Esophagus muscularis mucosa (tissue), 4 donors: ENCODE data around the gene CDK14. TPM values are rescaled to one million over a fixed set of nuclear protein-coding genes. Genes with fewer than 3 reads are reported as not detected.

Experiments
- DNase-seq: peaks from one replicate; pipeline ENCODE4 v3.0.0-alpha.2; 2017; ENCODE audit errors: extremely low spot score
- H3K27ac ChIP-seq, 4 donors: fragments of 200-600 bp; sonication (generic); replicated peaks in 1 of 4; 1 replicate in 3 of 4; 2 replicates in 1 of 4; pipeline ENCODE4 v1.5.1; 2016 to 2019; ENCODE audit warnings: mild to moderate bottlenecking in 1 of 4
- H3K27me3 ChIP-seq, 4 donors: fragments of 200-600 bp; sonication (generic); one replicate each; pipeline versions ENCODE4 v1.5.1 to v1.6.0; 2016 to 2019
- H3K36me3 ChIP-seq, 4 donors: fragments of 200-600 bp; sonication (generic); one replicate each; pipeline ENCODE4 v1.5.1; 2016 to 2019
- H3K4me1 ChIP-seq, 4 donors: fragments of 200-600 bp; sonication (generic); one replicate each; pipeline ENCODE4 v1.5.1; 2016 to 2019
- H3K4me3 ChIP-seq, 4 donors: fragments of 200-600 bp; sonication (generic); 1 replicate in 2 of 4; 2 replicates in 2 of 4; pipeline ENCODE4 v1.5.1; 2016 to 2019; ENCODE audit warnings: mild to moderate bottlenecking in 4 of 4, moderate library complexity in 1 of 4
- H3K9me3 ChIP-seq, 4 donors: fragments of 200-600 bp; sonication (generic); 1 replicate in 3 of 4; 2 replicates in 1 of 4; pipeline ENCODE4 v1.5.1; 2016 to 2019
- EP300 ChIP-seq: sonication (generic); formaldehyde crosslinking; IDR thresholded peaks from one replicate; pipeline ENCODE4 v1.6.1; 2017; ENCODE audit warnings: antibody characterized with exemption
- POLR2A ChIP-seq: fragments of 450-650 bp; IDR thresholded peaks from one replicate; pipeline ENCODE4 v1.6.1; 2017; ENCODE audit warnings: antibody characterized with exemption, moderate library complexity, mild to moderate bottlenecking, low read depth
- POLR2AphosphoS5 ChIP-seq, 2 donors: sonication (generic); formaldehyde crosslinking; IDR thresholded peaks; one replicate each; pipeline ENCODE4 v1.6.1; 2017; ENCODE audit warnings: antibody characterized with exemption in 2 of 2
- WGBS: methylation state at CpG from one replicate; pipeline ENCODE4 v1.1.5; 2018; 5-methylcytosine and 5-hydroxymethylcytosine counted together
- intact Hi-C: fragments of 100-400 bp; cut with DNase I; formaldehyde crosslinking; loops from one replicate; pipeline ENCODE4 v1.15.1; 2023
- total RNA-seq, 4 donors: library from RNA; depleted of rRNA; stranded (reverse); fragments of >200 nt; gene quantifications; one replicate each; pipeline versions ENCODE4 v1.1.0 to v1.2.1, GENCODE V29; 2016
- TF ChIP-seq, protein P1 (sequence below), 3 experiments: fragments of 200-600 bp in 2 of 3; fragments of 450-650 bp in 1 of 3; sonication (generic) in 2 of 3; IDR thresholded peaks; one replicate each; pipeline ENCODE4 v1.5.1; 2017 to 2019; ENCODE audit warnings: antibody characterized with exemption in 3 of 3, mild to moderate bottlenecking in 2 of 3, moderate library complexity in 1 of 3

The CDK14 gene
- total RNA-seq, 4 donors from 2014 or later = 9.6 to 17.7 (median 14.3) TPM

DNA sequence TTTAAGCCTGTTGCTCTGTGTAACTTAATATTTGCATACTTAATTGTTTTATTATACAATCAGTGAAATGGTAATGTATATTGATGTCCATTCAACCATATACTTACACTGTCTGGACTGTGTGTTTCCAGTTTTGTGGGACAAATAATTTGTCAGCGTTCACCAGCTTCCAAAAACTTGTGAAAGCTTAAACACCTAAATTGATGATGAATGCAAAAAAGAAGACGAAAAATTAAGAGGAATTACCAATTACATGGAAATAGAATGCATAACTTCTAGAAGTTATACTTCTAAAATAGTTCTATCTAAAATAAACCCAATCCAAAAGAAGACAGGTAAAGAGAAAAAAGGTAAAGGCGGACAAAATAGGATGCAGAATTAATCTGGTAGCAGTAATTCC is 513.1 kb downstream of the CDK14 start:
- intact Hi-C loops = no loop called here
- 92% methylated on average over 3 of the region's 3 CpGs for WGBS
- peaks cover 0 to 6% (median 2%) of the 10 kb centered on the region in 4 donors for H3K36me3 ChIP-seq

DNA sequence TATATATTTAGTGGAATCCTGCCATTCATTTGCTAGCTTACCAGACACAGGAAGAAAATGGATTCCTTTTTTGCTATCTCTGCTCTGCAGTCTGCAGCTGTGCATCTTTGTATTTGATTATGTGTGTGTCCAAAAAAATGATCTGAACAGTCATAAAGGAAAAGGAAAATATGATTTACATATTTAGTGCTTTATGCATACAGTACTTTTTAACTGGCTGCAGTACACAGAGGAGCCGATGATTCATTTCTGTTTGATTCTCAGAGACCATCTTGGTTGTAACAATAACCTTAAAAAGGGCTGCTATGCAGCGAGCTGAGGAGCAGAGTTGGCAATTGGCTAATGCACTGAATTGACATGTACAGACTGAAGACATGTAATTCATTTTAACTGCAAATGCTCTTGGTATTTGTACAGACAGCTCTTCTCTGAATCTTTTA is 516.8 kb downstream of the CDK14 start:
- TF ChIP-seq POLR2A = no peak
- TF ChIP-seq, protein P1, sequence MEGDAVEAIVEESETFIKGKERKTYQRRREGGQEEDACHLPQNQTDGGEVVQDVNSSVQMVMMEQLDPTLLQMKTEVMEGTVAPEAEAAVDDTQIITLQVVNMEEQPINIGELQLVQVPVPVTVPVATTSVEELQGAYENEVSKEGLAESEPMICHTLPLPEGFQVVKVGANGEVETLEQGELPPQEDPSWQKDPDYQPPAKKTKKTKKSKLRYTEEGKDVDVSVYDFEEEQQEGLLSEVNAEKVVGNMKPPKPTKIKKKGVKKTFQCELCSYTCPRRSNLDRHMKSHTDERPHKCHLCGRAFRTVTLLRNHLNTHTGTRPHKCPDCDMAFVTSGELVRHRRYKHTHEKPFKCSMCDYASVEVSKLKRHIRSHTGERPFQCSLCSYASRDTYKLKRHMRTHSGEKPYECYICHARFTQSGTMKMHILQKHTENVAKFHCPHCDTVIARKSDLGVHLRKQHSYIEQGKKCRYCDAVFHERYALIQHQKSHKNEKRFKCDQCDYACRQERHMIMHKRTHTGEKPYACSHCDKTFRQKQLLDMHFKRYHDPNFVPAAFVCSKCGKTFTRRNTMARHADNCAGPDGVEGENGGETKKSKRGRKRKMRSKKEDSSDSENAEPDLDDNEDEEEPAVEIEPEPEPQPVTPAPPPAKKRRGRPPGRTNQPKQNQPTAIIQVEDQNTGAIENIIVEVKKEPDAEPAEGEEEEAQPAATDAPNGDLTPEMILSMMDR (IDR thresholded peaks at IDR 0.05) = no peak
- TF ChIP-seq EP300 = no peak
- TF ChIP-seq POLR2AphosphoS5 (IDR thresholded peaks at IDR 0.05) = no peak
- H3K9me3 ChIP-seq = no peaks in the 10 kb centered on the region
- no peak overlapping the region for H3K27ac ChIP-seq
- intact Hi-C loops = no loop called here
- H3K36me3 ChIP-seq = peaks cover 0 to 6% (median 3%) of the 10 kb centered on the region in 4 donors
- H3K4me1 ChIP-seq = no peaks in the 10 kb centered on the region
- WGBS = 44% methylated on average over 2 of the region's 2 CpGs
- H3K27me3 ChIP-seq = no peaks in the 10 kb centered on the region
- H3K4me3 ChIP-seq = no peak overlapping the region
- no peak for DNase-seq

More for the DNA sequence above, 513.1 kb downstream of the CDK14 start:
- Histone ChIP-seq H3K4me3 (no peak overlapping the region), H3K9me3 (no peaks in the 10 kb centered on the region), H3K4me1 (no peaks in the 10 kb centered on the region), H3K27me3 (no peaks in the 10 kb centered on the region), H3K27ac (no peak overlapping the region)
- TF ChIP-seq POLR2A = no peak
- TF ChIP-seq, protein P1 (IDR thresholded peaks at IDR 0.05) = no peak
- no peak for TF ChIP-seq EP300
- no peak for TF ChIP-seq POLR2AphosphoS5 (IDR thresholded peaks at IDR 0.05)
- no peak for DNase-seq

DNA sequence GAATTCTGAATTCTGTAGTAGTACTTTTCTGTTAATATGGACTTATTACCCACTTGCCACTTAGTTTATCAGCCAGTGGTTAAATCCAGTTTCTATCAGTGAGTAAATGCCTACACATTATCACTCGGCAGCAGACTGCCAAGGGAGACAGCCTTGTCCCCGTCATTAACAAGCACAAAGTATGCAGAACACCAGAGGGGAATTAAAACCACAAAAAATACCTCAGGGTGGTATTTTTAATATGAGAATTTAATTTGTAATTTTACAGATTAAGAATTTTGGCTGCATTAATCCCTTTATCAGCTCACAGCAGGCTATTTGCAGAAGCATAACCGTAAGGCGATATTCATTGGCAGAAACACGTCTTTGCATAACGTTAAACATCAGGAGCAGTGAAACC is 518.1 kb downstream of the CDK14 start:
- Histone ChIP-seq H3K36me3 (peaks cover 0 to 10% (median 5%) of the 10 kb centered on the region in 4 donors), H3K27me3 (no peaks in the 10 kb centered on the region), H3K4me1 (no peaks in the 10 kb centered on the region), H3K9me3 (no peaks in the 10 kb centered on the region), H3K4me3 (no peak overlapping the region), H3K27ac (no peak overlapping the region)
- 93% methylated on average over 6 of the region's 6 CpGs for WGBS
- no peak for TF ChIP-seq EP300
- no peak for TF ChIP-seq POLR2AphosphoS5 (IDR thresholded peaks at IDR 0.05)
- no peak for TF ChIP-seq POLR2A
- TF ChIP-seq, protein P1 (IDR thresholded peaks at IDR 0.05) = no peak
- DNase-seq = no peak
- intact Hi-C loops = no loop called here

DNA sequence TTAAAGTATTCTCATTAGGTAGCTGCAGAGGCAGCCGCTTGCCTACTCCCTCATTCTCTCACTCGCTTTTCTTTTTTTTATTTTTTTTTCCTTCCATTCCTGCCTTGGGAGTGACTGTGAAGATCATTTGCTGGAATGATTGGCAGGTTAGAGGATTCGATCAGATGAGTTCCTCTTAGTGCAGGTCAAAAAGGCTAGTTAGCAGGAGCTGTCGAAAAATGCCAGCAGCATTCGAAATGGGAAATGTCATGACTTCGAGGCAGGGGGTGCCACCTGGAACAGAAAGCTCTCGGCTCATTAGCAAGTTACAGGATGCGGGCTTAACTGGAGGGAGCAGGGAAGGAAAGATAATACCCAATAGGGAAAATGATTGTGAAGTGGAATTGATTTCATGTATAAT is 530.6 kb downstream of the CDK14 start:
- Histone ChIP-seq H3K27me3 (no peaks in the 10 kb centered on the region), H3K4me3 (no peak overlapping the region), H3K27ac (no peak overlapping the region), H3K4me1 (no peaks in the 10 kb centered on the region), H3K36me3 (no peaks in the 10 kb centered on the region), H3K9me3 (no peaks in the 10 kb centered on the region)
- intact Hi-C loops = no loop called here
- no peak for DNase-seq
- WGBS = 86% methylated on average over 8 of the region's 8 CpGs
- TF ChIP-seq POLR2A = no peak
- TF ChIP-seq, protein P1 (IDR thresholded peaks at IDR 0.05) = no peak
- TF ChIP-seq EP300 = no peak

DNA sequence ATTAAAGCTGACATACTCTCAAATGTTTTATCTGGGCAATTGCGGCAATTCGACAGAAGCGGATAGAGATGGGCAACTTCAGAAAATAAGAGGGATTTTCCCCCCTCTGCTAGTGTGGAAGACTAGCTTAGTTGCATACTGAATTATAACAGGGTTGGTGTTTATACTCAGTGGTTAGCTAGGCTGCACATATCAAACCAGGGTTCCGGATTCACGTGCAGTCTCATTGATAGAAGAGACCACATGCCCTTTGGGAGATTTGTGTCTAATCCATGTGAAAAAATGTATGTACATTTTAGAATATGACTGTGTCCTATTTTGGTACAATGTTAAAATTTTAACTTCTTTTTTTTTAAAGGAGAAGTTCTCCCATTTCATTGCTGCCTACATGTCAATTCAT is 531.2 kb downstream of the CDK14 start:
- intact Hi-C loops = no loop called here
- no peaks in the 10 kb centered on the region for H3K27me3 ChIP-seq
- no peaks in the 10 kb centered on the region for H3K9me3 ChIP-seq
- no peak for TF ChIP-seq POLR2A
- TF ChIP-seq EP300 = no peak
- no peak for TF ChIP-seq POLR2AphosphoS5 (IDR thresholded peaks at IDR 0.05)
- TF ChIP-seq, protein P1 (IDR thresholded peaks at IDR 0.05) = no peak
- no peak overlapping the region for H3K27ac ChIP-seq
- WGBS = 90% methylated on average over 5 of the region's 5 CpGs
- no peaks in the 10 kb centered on the region for H3K36me3 ChIP-seq
- H3K4me1 ChIP-seq = no peaks in the 10 kb centered on the region
- no peak overlapping the region for H3K4me3 ChIP-seq
- no peak for DNase-seq
